Nephron (organoid): Measurements from ENCODE around the gene MTX3.

ENCODE experiments used
- H3K27ac Mint-ChIP-seq, 3 experiments: 2 replicates each; pipeline ENCODE4 v1.8.0; 2020; ENCODE audit warnings: mixed read lengths in 3 of 3, mild to moderate bottlenecking in 2 of 3, moderate library complexity in 1 of 3
- H3K27me3 Mint-ChIP-seq: 2 replicates; pipeline ENCODE4 v1.8.0; 2021; ENCODE audit warnings: low read depth, mild to moderate bottlenecking, moderate library complexity, mixed read lengths
- H3K36me3 Mint-ChIP-seq: 2 replicates; pipeline ENCODE4 v1.8.0; 2020; ENCODE audit warnings: low read depth, mixed read lengths
- H3K4me1 Mint-ChIP-seq: 2 replicates; pipeline ENCODE4 v1.8.0; 2020; ENCODE audit warnings: mixed read lengths
- H3K4me3 Mint-ChIP-seq, 3 experiments: 2 replicates each; pipeline ENCODE4 v1.8.0; 2020; ENCODE audit warnings: mild to moderate bottlenecking in 3 of 3, mixed read lengths in 3 of 3, moderate library complexity in 2 of 3
- H3K9me3 Mint-ChIP-seq: 2 replicates; pipeline ENCODE4 v1.8.0; 2020; ENCODE audit warnings: mixed read lengths
- TF ChIP-seq, protein P1 (sequence below), 3 experiments: fragments of 200-600 bp; sonication (generic); IDR thresholded peaks; one replicate each; pipeline ENCODE4 v1.5.0; 2021; ENCODE audit warnings: antibody characterized with exemption in 3 of 3; ENCODE audit not compliant: unreplicated experiment in 3 of 3

The MTX3 gene

DNA sequence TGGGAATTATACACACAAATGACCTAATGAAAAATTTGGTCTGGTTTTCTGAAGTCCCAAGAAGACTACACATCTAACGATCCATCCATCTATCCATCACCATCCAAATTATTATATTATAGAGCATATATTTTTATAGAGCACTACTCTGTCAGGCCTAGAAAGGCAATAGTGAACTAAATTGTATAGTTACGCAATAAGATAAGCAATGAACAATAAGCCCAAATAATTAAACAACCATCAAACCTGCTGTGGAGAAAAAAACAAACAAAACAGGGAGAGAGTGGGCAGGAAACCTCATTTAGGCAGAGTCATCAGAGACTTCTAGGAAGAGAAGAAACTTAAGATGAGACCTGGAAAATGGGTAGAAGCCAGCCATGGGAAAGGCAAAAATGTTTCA lies 59.7 kb downstream of the MTX3 start:
- H3K4me1 Mint-ChIP-seq, result no peaks in the 10 kb centered on the region
- no peaks in the 10 kb centered on the region for H3K9me3 Mint-ChIP-seq
- no peaks in the 10 kb centered on the region for H3K27me3 Mint-ChIP-seq
- no peak overlapping the region for H3K27ac Mint-ChIP-seq
- TF ChIP-seq, protein P1, sequence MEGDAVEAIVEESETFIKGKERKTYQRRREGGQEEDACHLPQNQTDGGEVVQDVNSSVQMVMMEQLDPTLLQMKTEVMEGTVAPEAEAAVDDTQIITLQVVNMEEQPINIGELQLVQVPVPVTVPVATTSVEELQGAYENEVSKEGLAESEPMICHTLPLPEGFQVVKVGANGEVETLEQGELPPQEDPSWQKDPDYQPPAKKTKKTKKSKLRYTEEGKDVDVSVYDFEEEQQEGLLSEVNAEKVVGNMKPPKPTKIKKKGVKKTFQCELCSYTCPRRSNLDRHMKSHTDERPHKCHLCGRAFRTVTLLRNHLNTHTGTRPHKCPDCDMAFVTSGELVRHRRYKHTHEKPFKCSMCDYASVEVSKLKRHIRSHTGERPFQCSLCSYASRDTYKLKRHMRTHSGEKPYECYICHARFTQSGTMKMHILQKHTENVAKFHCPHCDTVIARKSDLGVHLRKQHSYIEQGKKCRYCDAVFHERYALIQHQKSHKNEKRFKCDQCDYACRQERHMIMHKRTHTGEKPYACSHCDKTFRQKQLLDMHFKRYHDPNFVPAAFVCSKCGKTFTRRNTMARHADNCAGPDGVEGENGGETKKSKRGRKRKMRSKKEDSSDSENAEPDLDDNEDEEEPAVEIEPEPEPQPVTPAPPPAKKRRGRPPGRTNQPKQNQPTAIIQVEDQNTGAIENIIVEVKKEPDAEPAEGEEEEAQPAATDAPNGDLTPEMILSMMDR (IDR thresholded peaks at IDR 0.05; ENCODE audit: unreplicated experiment in 3 of 3), result no peak
- H3K4me3 Mint-ChIP-seq, result no peak overlapping the region
- no peaks in the 10 kb centered on the region for H3K36me3 Mint-ChIP-seq

DNA sequence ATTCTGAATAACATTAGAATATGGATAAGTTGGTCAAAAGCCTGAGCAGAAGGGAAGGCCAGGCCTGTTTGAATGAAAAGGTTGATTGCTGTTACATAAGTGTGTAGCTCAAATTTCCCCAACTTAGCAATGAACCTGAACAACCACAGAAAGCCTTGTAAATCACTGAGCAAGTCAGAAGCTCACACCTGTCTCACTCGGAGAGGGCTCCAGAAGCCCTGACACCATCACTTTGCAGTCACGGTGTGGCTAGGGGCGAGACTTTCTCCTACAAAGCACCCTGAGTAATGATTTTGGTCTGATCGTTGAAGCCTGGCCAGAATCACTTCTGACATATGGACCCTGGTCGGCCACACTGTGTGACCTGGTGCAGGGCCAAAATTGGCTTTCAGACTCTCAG lies 62.0 kb downstream of the MTX3 start:
- Mint-ChIP-seq H3K27me3 (no peaks in the 10 kb centered on the region), H3K27ac (no peak overlapping the region), H3K36me3 (no peaks in the 10 kb centered on the region), H3K4me1 (no peaks in the 10 kb centered on the region), H3K9me3 (no peaks in the 10 kb centered on the region), H3K4me3 (no peak overlapping the region)
- TF ChIP-seq, protein P1 (IDR thresholded peaks at IDR 0.05; ENCODE audit: unreplicated experiment in 3 of 3), result no peak
